ENCODE measurements around the gene WDR17.

Gene WDR17

DNA sequence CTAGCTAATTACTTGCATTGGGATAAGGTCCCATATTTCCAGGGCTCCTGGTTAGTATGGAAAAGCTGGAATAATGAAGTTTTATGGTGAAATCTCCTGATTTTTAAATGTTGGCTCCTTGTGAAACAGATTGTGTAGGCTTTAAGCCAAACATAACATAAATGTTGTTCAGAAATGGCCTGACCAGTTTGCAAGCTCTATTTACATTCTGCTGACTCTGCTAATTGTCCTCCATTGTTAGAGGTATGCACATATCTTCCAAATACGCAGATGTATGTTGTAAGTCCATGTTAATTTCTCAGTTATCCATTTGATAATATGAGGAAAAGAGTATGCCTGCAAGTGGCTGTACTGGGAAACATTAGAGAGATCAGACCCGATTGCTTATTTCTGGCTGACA is 11.9 kb upstream of the WDR17 start:
- TF ChIP-seq, protein P1, sequence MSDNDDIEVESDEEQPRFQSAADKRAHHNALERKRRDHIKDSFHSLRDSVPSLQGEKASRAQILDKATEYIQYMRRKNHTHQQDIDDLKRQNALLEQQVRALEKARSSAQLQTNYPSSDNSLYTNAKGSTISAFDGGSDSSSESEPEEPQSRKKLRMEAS (IDR thresholded peaks at IDR 0.05): no peak
- no peak for TF ChIP-seq EGR1 (IDR thresholded peaks at IDR 0.05)
- TF ChIP-seq, protein P2, sequence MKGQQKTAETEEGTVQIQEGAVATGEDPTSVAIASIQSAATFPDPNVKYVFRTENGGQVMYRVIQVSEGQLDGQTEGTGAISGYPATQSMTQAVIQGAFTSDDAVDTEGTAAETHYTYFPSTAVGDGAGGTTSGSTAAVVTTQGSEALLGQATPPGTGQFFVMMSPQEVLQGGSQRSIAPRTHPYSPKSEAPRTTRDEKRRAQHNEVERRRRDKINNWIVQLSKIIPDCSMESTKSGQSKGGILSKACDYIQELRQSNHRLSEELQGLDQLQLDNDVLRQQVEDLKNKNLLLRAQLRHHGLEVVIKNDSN (IDR thresholded peaks at IDR 0.05): no peak
- TF ChIP-seq, protein P3, sequence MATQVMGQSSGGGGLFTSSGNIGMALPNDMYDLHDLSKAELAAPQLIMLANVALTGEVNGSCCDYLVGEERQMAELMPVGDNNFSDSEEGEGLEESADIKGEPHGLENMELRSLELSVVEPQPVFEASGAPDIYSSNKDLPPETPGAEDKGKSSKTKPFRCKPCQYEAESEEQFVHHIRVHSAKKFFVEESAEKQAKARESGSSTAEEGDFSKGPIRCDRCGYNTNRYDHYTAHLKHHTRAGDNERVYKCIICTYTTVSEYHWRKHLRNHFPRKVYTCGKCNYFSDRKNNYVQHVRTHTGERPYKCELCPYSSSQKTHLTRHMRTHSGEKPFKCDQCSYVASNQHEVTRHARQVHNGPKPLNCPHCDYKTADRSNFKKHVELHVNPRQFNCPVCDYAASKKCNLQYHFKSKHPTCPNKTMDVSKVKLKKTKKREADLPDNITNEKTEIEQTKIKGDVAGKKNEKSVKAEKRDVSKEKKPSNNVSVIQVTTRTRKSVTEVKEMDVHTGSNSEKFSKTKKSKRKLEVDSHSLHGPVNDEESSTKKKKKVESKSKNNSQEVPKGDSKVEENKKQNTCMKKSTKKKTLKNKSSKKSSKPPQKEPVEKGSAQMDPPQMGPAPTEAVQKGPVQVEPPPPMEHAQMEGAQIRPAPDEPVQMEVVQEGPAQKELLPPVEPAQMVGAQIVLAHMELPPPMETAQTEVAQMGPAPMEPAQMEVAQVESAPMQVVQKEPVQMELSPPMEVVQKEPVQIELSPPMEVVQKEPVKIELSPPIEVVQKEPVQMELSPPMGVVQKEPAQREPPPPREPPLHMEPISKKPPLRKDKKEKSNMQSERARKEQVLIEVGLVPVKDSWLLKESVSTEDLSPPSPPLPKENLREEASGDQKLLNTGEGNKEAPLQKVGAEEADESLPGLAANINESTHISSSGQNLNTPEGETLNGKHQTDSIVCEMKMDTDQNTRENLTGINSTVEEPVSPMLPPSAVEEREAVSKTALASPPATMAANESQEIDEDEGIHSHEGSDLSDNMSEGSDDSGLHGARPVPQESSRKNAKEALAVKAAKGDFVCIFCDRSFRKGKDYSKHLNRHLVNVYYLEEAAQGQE (IDR thresholded peaks at IDR 0.05; ENCODE audit: low read depth): no peak
- no peak for TF ChIP-seq RAD21 (IDR thresholded peaks at IDR 0.05; ENCODE audit: low read depth)
- TF ChIP-seq FOXM1 (IDR thresholded peaks at IDR 0.05; ENCODE audit: borderline replicate concordance, low read depth): no peak

DNA sequence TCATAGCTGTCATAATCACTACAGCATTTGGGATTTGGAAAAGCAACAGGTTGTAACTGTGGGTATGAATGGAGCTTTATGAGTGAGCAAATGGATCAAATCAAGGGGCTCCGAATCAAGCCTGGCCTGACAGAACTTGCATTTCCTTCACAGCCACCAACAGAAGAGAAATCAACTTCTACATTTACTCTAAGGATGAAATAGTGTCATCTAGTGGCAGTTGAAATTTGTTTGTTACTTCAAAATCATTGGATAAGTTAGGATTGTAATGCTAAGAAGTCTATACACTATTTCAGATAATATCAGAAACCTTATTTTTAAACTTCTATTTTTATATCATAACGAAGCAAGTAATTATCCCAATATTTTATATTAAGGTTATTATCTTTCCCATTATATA is 10.7 kb upstream of the WDR17 start:
- TF ChIP-seq, protein P1 (IDR thresholded peaks at IDR 0.05): no peak
- TF ChIP-seq NFIC (IDR thresholded peaks at IDR 0.05): no peak
- TF ChIP-seq CEBPB (IDR thresholded peaks at IDR 0.05): no peak
- TF ChIP-seq ZBTB7A (IDR thresholded peaks at IDR 0.05; ENCODE audit: low read depth): no peak
- peak; percentile 42; the same call in 1 of the 2 replicates for TF ChIP-seq RAD21 (IDR thresholded peaks at IDR 0.05; ENCODE audit: low read depth)

DNA sequence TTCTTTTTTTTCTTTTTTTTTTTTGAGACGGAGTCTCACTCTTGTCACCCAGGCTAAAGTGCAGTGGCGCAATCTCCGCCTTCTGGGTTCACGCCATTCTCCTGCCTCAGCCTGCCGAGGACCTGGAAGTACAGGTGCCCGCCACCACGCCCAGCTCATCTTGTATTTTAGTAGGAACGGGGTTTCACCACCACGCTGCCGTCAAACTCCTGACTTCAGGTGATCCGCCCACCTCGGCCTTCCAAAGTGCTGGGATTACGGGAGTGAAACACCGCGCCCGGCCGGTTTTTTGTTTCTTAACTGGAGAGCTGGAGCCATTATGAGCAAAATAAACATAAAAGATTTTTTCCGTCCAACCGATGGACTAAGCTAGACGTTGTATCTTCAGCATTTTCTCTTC is 1.9 kb upstream of the WDR17 start:
- no peak for TF ChIP-seq NFIC (IDR thresholded peaks at IDR 0.05)
- TF ChIP-seq, protein P3 (IDR thresholded peaks at IDR 0.05; ENCODE audit: low read depth): no peak
- no peak for TF ChIP-seq YY1 (IDR thresholded peaks at IDR 0.05; ENCODE audit: low read depth)
- no peak for TF ChIP-seq ZBTB7A (IDR thresholded peaks at IDR 0.05; ENCODE audit: low read depth)
- no peak for TF ChIP-seq TAF1 (IDR thresholded peaks at IDR 0.05; ENCODE audit: low read depth)
- TF ChIP-seq TEAD4 (IDR thresholded peaks at IDR 0.05): no peak
- no peak for TF ChIP-seq CEBPB (IDR thresholded peaks at IDR 0.05)
- TF ChIP-seq RAD21 (IDR thresholded peaks at IDR 0.05; ENCODE audit: low read depth): no peak
- no peak for TF ChIP-seq TCF12 (IDR thresholded peaks at IDR 0.05; ENCODE audit: low read depth)
- TF ChIP-seq, protein P1 (IDR thresholded peaks at IDR 0.05): no peak
- TF ChIP-seq, protein P2 (IDR thresholded peaks at IDR 0.05): no peak
- TF ChIP-seq EGR1 (IDR thresholded peaks at IDR 0.05): no peak
- no peak for TF ChIP-seq FOXM1 (IDR thresholded peaks at IDR 0.05; ENCODE audit: borderline replicate concordance, low read depth)
- TF ChIP-seq CREB1 (IDR thresholded peaks at IDR 0.05; ENCODE audit: low read depth): no peak
- TF ChIP-seq EP300 (IDR thresholded peaks at IDR 0.05; ENCODE audit: borderline replicate concordance): no peak

DNA sequence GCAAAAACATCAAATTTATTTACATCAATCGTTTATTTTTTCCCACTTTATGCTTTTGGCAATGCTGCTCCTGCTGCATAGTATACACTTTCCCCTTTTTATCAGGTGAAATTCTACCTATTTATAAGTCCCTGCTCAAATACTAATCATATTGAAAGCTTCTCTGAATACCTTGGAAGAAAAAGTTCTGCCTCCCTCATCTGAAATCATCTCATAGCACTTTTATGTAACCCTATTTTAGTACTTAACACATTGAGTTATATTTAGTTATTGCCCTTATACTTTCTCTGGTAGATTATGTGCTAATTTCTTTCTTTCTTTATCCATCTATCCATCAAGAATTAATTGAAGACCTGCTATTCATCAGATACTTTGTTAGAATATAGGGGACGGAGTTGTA is 1.1 kb upstream of the WDR17 start:
- TF ChIP-seq ZBTB7A (IDR thresholded peaks at IDR 0.05; ENCODE audit: low read depth) (no peak), EP300 (IDR thresholded peaks at IDR 0.05; ENCODE audit: borderline replicate concordance) (no peak), FOXM1 (IDR thresholded peaks at IDR 0.05; ENCODE audit: borderline replicate concordance, low read depth) (no peak)
- TF ChIP-seq, protein P3 (IDR thresholded peaks at IDR 0.05; ENCODE audit: low read depth): no peak
- TF ChIP-seq, protein P2 (IDR thresholded peaks at IDR 0.05): no peak

DNA sequence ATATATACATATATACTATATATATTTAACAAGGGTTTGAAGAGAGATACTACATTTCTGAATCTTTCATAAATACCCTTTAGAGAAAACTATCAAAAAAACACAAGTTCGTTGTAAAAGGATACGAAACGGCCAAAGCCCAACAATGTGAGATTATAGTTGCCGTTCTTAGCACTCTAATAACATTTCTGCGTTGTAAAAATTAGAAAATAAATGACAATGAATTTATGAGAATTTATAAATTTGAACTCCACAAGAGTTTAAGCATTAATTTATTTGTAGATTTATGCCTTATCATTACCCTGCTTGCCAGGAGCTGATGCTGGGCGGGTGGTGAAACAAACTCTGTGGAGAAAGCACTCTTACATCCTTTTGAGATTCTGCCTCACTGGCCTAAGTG is 1.1 kb downstream of the WDR17 start:
- no peak for TF ChIP-seq CREB1 (IDR thresholded peaks at IDR 0.05; ENCODE audit: low read depth)
- TF ChIP-seq CEBPB (IDR thresholded peaks at IDR 0.05): no peak
- TF ChIP-seq TEAD4 (IDR thresholded peaks at IDR 0.05): no peak
- TF ChIP-seq YY1 (IDR thresholded peaks at IDR 0.05; ENCODE audit: low read depth): no peak
- no peak for TF ChIP-seq TAF1 (IDR thresholded peaks at IDR 0.05; ENCODE audit: low read depth)
- TF ChIP-seq TCF12 (IDR thresholded peaks at IDR 0.05; ENCODE audit: low read depth): no peak
- TF ChIP-seq FOXM1 (IDR thresholded peaks at IDR 0.05; ENCODE audit: borderline replicate concordance, low read depth): no peak
- no peak for TF ChIP-seq NFIC (IDR thresholded peaks at IDR 0.05)
- TF ChIP-seq, protein P3 (IDR thresholded peaks at IDR 0.05; ENCODE audit: low read depth): no peak
- TF ChIP-seq EP300 (IDR thresholded peaks at IDR 0.05; ENCODE audit: borderline replicate concordance): no peak

Data from Ishikawa (cell line).